WERI-Rb-1 (cell line): ENCODE results near the gene PRR19.

Source experiments
- DNase-seq: peaks from one replicate; pipeline ENCODE4 v3.0.0-alpha.2; 2020
- H3K27ac ChIP-seq: fragments of 250-450 bp; sonication (Bioruptor Pico); 2 replicates; pipeline ENCODE4 v1.5.1; 2020; ENCODE audit warnings: mild to moderate bottlenecking, moderate library complexity
- H3K27me3 ChIP-seq: fragments of 250-450 bp; sonication (Bioruptor Pico); 2 replicates; pipeline ENCODE4 v1.5.1; 2021; ENCODE audit warnings: mild to moderate bottlenecking, low read depth, moderate library complexity; ENCODE audit not compliant: insufficient read depth, severe bottlenecking
- H3K36me3 ChIP-seq: fragments of 250-450 bp; sonication (Bioruptor Pico); 2 replicates; pipeline ENCODE4 v1.5.1; 2020; ENCODE audit warnings: mild to moderate bottlenecking, moderate library complexity
- H3K4me3 ChIP-seq: 2 replicates; pipeline ENCODE4 v1.5.1; 2011; ENCODE audit warnings: low read depth, mild to moderate bottlenecking, control low read depth, low read length
- H3K9me3 ChIP-seq: fragments of 250-450 bp; sonication (Bioruptor Pico); 2 replicates; pipeline ENCODE4 v1.5.1; 2021; ENCODE audit warnings: mild to moderate bottlenecking, moderate library complexity; ENCODE audit not compliant: severe bottlenecking
- TF ChIP-seq, protein P1 (sequence below): IDR thresholded peaks from 2 replicates; pipeline ENCODE4 v1.5.1; 2011; ENCODE audit warnings: low read depth, mild to moderate bottlenecking, control low read depth, inconsistent platforms, low read length

The PRR19 gene

DNA sequence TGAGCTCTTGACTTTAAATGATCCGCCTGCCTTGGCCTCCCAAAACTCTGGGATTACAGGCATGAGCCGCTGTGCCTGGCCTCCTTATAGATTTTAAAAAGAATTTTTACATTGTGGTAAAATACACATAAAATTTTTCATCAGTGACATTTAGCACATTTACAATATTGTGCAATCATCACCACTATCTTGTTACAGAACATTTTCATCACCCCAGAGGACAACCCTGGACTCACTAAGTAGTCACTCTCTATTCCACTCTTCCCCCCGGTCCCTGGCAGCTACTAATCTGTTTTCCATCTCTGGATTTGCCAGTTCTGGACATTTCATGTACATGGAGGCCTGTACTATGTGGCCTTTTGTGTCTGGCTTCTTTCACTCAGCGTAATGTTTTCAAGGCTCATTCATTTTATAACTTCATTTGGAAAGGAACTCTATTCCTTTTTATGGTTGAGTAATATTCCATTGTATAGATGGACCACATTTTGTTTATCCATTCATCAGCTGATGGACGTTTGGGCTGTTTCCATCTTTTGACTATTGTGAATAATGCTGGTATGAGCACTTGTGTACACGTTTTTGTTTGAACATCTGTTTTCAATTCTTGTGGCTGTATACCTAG lies 43.4 kb downstream of the PRR19 start:
- Histone ChIP-seq H3K9me3 (no peaks in the 10 kb centered on the region), H3K4me3 (no peak overlapping the region)
- no peak for DNase-seq

DNA sequence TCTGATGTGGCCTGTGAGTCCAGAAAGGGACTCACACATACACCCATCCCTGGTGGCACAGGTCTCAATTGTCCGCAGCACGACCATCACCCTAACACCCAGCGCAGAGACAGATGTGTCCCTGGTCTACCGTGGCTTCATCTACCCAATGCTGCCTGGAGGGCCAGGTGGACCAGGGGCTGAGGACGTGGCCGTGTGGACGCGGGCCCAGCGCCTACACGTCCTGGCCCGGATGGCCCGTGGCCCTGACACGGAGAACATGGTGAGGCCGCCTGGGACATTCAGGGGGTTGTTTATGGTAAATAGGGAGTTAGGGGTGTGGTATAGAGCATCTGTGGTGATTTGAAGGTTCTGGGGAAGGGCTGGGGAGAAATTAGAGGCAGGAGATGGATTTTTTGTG lies 46.3 kb downstream of the PRR19 start:
- Histone ChIP-seq H3K27me3 (no peaks in the 10 kb centered on the region), H3K9me3 (no peaks in the 10 kb centered on the region), H3K27ac (no peak overlapping the region), H3K4me3 (no peak overlapping the region), H3K36me3 (peaks cover 11% of the 10 kb centered on the region)
- DNase-seq = no peak
- TF ChIP-seq, protein P1, sequence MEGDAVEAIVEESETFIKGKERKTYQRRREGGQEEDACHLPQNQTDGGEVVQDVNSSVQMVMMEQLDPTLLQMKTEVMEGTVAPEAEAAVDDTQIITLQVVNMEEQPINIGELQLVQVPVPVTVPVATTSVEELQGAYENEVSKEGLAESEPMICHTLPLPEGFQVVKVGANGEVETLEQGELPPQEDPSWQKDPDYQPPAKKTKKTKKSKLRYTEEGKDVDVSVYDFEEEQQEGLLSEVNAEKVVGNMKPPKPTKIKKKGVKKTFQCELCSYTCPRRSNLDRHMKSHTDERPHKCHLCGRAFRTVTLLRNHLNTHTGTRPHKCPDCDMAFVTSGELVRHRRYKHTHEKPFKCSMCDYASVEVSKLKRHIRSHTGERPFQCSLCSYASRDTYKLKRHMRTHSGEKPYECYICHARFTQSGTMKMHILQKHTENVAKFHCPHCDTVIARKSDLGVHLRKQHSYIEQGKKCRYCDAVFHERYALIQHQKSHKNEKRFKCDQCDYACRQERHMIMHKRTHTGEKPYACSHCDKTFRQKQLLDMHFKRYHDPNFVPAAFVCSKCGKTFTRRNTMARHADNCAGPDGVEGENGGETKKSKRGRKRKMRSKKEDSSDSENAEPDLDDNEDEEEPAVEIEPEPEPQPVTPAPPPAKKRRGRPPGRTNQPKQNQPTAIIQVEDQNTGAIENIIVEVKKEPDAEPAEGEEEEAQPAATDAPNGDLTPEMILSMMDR = no peak

More for the DNA sequence above, 43.4 kb downstream of the PRR19 start:
- Histone ChIP-seq H3K27me3 (no peaks in the 10 kb centered on the region), H3K36me3 (peaks cover 10% of the 10 kb centered on the region), H3K27ac (no peak overlapping the region)
- TF ChIP-seq, protein P1 = no peak

DNA sequence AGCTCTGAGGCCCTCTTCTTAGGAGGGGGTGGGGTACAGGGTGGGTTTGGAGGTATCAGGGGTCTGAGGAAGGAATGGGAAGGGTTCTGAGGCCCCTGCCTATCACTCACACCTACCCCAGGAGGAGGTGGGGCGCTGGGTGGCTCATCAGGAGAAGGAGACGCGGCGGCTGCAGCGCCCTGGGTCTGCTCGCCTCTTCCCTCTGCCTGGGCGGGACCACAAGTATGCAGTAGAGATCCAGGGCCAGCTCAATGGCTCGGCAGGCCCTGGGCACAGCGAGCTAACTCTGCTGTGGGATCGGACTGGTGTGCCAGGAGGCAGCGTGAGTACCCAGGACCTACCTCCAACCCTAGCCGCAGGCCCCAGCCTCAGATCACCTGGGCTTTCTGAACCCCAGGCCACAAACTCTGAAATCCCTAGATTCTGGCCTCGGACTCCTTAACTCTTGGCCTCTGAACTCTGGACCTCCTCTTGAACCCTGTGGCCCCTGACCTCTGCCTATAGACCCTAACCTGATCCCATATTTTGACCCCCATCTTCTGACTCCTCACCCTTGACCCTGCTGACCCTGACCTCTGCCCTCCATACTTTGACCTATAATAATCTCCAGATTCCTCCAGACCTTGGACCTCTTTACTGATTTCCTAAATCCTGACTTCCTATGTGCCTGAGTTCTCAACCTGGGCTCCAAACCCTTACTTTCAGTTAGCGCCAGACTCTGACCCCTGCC lies 47.6 kb downstream of the PRR19 start:
- H3K9me3 ChIP-seq = no peaks in the 10 kb centered on the region
- H3K4me3 ChIP-seq = no peak overlapping the region
- no peaks in the 10 kb centered on the region for H3K27me3 ChIP-seq
- DNase-seq = no peak
- peaks cover 11% of the 10 kb centered on the region for H3K36me3 ChIP-seq
- no peak overlapping the region for H3K27ac ChIP-seq
- TF ChIP-seq, protein P1 = no peak

DNA sequence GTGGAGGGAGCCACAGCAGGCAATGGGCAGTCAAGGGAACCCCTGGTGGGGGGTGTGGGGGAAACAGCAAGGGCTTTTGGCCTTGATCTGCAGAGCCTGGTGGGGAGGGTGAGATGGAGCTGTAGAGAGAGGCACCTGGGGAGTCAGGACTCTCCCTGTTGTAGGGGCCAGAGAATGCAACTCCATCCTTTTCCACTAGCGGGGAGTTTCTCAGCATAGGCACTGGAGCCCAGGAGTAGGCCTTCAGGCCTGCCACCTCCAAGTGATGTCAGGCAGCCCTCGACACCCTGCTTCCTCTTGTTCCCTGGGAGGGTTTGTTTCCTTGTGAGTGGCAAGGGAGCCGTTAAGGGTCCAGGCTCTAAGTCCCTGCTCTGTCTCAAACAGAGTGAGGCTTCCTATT lies 48.5 kb downstream of the PRR19 start:
- Histone ChIP-seq H3K4me3 (no peak overlapping the region), H3K36me3 (peaks cover 6% of the 10 kb centered on the region), H3K9me3 (no peaks in the 10 kb centered on the region), H3K27me3 (no peaks in the 10 kb centered on the region), H3K27ac (no peak overlapping the region)
- TF ChIP-seq, protein P1 = no peak
- no peak for DNase-seq

DNA sequence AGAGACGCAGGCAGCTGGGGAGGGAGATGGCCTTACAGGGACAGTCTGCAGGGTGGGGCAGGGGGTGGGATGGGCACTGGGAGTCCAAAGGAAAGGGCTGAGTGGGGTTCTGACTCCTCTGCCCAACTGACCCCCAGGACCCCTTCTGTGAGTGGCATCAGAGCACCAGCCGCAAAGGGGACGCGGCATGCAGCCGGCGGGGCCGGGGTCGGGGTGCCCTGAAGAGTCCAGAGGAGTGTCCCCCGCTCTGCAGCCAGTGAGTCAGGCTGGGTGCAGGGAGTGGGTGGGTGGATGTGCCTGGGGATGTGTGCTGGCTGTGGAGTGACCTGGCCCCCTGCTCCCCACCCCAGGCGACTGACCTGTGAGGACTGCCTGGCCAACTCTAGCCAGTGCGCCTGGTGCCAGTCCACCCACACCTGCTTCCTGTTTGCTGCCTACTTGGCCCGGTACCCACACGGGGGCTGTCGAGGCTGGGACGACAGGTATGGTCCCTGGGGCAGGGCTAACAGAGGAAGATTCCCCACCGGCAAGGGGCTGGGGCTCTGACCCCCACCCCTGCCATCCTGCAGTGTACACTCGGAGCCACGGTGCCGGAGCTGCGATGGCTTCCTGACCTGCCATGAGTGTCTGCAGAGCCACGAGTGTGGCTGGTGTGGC lies 49.3 kb downstream of the PRR19 start:
- Histone ChIP-seq H3K36me3 (peaks cover 8% of the 10 kb centered on the region), H3K27ac (no peak overlapping the region), H3K9me3 (no peaks in the 10 kb centered on the region), H3K4me3 (no peak overlapping the region), H3K27me3 (no peaks in the 10 kb centered on the region)
- TF ChIP-seq, protein P1 = no peak
- DNase-seq = no peak
